WI38 (cell line): ENCODE results near the gene TNNC2.

Experiments used
- H3K4me3 ChIP-seq: 2 replicates; pipeline ENCODE4 v1.5.1; 2011; ENCODE audit warnings: low read depth, mild to moderate bottlenecking, control low read depth, low read length
- CTCF ChIP-seq: IDR thresholded peaks from 2 replicates; pipeline ENCODE4 v1.5.1; 2012; ENCODE audit warnings: low read depth, mild to moderate bottlenecking, control low read depth, low read length

The TNNC2 gene

GRCh38 chr20:45848421-45848820 is 21.3 kb upstream of the TNNC2 start:
- no peak for TF ChIP-seq CTCF
- H3K4me3 ChIP-seq, result no peak overlapping the region

DNA sequence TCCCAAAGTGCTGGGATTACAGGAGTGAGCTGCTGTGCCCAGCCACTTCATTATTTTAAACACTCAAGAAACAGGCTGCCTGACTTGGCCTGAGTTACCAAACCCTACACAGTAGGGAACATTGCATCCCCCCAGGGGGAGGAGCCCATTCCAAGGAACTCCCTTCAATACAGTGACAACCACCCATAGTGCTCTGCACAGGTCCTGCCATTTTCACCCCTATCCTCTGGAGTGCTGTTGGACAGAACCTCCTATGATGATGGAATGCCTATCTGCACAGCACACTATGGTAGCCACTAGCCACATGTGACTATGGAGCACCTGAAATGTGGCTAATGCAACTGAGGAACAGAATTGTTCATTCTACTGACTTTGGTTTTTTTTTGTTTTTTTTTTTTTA is 18.3 kb upstream of the TNNC2 start:
- H3K4me3 ChIP-seq, result no peak overlapping the region
- no peak for TF ChIP-seq CTCF

DNA sequence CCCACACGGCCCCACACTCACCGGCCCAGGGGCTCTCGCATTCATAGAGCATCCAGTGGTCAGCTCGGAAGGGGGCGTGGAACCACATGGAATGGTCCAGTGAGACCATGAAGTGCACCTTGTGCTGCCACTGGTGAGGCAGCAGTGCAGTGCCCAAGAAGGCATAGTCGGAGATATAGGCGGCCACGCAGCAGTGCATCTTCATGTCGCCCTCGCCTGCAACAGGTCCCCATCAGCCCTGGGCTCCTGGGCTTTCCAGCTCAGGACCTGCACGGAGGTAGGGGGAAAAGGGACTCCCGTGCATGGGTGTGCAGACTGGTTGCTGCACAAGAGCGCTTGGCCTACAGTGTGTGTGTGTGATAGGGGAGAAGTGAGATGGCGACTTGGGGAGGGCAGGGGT is 16.4 kb upstream of the TNNC2 start:
- no peak overlapping the region for H3K4me3 ChIP-seq
- no peak for TF ChIP-seq CTCF

DNA sequence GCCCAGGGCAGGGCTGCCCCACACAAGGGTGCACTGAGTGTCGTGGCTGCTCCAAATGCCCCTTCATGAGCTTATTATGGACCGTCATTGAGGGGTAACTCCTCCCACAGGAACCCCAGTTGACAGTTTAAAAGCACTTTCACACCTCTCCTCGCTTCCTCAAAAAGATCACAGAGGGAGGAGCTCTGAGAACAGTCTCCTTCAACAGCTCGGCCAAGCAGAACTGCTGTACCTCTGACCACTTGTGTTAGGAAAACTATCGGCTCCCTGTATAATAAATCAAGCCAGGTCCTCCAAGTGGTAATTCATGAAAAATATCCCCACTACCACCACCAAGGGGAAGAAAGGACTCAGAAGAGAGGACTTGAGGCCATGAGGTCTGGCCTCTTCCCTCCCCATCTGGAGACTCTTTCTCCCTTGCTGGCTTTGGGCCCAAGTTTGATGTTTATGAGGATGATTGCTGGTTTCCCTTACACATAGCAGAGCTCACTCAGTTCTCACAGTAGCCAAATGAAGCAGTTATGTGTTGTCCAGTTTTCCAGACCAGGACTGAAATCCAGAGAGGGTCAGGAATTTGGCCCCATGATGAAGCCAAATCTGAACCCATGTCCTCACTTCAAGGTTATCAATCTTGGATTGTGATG is 15.2 kb upstream of the TNNC2 start:
- no peak for TF ChIP-seq CTCF
- H3K4me3 ChIP-seq, result no peak overlapping the region

GRCh38 chr20:45841407-45842129 is 14.5 kb upstream of the TNNC2 start:
- TF ChIP-seq CTCF, result no peak
- no peak overlapping the region for H3K4me3 ChIP-seq

GRCh38 chr20:45840700-45841198 is 13.6 kb upstream of the TNNC2 start:
- H3K4me3 ChIP-seq, result no peak overlapping the region
- no peak for TF ChIP-seq CTCF

DNA sequence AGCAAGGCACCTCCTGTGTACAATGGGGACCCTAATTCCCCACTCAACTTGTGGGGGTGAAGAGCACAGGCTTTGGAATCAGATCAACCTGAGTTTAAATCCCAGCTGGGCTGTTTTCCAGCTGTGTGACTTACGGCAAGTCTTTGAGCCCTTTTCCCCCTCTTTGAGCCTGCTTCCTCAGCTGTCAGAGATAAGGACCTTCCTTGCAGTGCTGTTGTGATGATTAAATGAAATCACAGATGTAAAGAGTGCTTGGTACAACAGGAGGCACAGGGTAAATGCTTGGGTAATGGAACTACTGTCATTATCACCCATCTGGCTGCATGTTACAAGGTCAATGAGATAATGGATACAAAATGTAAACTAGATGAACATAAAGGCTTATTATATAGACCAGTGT is 9.7 kb upstream of the TNNC2 start:
- no peak overlapping the region for H3K4me3 ChIP-seq
- TF ChIP-seq CTCF, result no peak
